ENCODE measurements around the gene FAM13A.

GRCh38 chr4:88823058-88823919 lies 233.7 kb downstream of the FAM13A start:
- 0 out of 2 replicates have a peak, but pooled peaks have one; percentile 22 for TF ChIP-seq JUN (IDR thresholded peaks at IDR 0.05; ENCODE audit: low read depth, low read length)
- no peak for TF ChIP-seq CBX8 (IDR thresholded peaks at IDR 0.05; ENCODE audit: borderline replicate concordance, low read depth, low read length)
- no peak for TF ChIP-seq EZH2 (IDR thresholded peaks at IDR 0.05; ENCODE audit: low read depth, low read length, severe bottlenecking)
- no peak; the same call in 1 of the 2 replicates for TF ChIP-seq POLR2AphosphoS5 (IDR thresholded peaks at IDR 0.05; ENCODE audit: low read depth, low read length)
- TF ChIP-seq ASH2L (IDR thresholded peaks at IDR 0.05; ENCODE audit: low read length) = peak; percentile 51
- no peak for TF ChIP-seq CTCF (IDR thresholded peaks at IDR 0.05; ENCODE audit: control extremely low read depth in 1 of 3, insufficient read depth in 1 of 3, low read depth in 1 of 3, low read length in 3 of 3)

Measured in H1 (cell line).